GM18870 (cell line): ENCODE results near the gene EMC8.
"Not testable (repeated sequence)": the region's sequence is repeated elsewhere in the genome, so short reads cannot be mapped to it uniquely, and the experiment has no call there.

Experiments
- ATAC-seq: cut with Tn5 transposase; IDR thresholded peaks from one replicate; pipeline ENCODE4 v1.9.1; 2021; ENCODE audit warnings: moderate library complexity; ENCODE audit not compliant: unreplicated experiment

EMC8 gene

DNA sequence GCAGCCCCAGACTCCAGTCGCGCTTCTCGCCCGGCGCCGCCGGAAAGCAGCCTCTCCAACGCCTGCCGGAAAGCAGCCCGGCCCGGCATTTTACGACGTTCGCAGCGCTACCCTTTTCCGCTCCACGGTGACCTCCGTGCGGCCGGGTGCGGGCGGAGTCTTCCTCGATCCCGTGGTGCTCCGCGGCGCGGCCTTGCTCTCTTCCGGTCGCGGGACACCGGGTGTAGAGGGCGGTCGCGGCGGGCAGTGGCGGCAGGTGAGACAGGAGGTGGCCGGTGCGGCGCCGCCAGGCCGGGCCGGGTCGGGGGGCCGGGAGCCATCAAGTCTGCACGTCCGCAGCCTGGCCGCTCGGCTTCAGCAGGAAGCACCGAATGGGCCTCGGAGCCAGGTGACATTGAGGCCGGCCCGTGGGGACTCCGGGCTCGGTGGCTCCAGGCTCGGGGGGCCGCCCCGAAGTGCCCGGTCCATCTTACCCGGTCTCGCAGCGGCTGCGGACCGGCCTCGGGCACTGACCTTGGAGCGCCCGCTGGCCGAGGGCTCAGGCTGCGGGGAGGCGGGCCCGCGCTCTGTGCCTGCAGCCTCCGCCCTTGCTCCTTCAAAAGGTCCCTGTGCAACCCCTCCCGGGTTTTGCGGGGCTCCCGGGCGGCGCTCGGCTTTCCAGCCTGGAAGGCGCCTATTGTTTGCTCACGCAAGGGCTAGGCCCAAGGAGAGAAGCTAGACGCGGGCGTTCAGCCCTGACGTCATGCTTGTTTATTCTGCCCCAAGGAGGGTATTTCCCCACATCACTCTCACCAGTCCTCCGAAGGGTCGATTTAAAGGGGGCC lies at the start of gene EMC8, which contains the start of gene COX4I1:
Gene EMC8, minus strand, starts transcription at position 48 of the 824 bp plus-strand sequence. CDS start 249 bp downstream, outside the sequence.
Gene COX4I1, plus strand, starts transcription at position 199 of the 824 bp plus-strand sequence. CDS start 1,511 bp downstream, outside the sequence.
- peak; percentile 62 for ATAC-seq

DNA sequence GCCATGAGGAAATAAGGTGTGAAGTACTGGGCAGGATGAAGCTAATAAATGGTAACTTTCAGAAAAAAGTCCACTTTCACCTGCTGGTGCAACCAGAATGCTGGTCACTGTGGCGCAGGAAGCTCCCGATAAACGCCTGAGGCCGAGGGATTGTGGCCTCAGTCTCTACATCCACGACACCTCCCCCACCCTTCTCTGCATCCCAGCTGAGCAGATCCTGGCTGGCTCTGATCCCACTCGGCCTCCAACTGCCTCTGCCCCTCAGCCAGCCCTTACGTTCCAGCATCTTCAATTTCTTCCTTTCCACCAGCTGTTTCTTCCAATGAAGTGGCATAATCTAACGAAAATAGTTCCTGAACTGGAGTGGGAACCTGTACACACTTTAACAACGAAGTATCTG lies 49.6 kb upstream of the EMC8 start:
- no peak for ATAC-seq

DNA sequence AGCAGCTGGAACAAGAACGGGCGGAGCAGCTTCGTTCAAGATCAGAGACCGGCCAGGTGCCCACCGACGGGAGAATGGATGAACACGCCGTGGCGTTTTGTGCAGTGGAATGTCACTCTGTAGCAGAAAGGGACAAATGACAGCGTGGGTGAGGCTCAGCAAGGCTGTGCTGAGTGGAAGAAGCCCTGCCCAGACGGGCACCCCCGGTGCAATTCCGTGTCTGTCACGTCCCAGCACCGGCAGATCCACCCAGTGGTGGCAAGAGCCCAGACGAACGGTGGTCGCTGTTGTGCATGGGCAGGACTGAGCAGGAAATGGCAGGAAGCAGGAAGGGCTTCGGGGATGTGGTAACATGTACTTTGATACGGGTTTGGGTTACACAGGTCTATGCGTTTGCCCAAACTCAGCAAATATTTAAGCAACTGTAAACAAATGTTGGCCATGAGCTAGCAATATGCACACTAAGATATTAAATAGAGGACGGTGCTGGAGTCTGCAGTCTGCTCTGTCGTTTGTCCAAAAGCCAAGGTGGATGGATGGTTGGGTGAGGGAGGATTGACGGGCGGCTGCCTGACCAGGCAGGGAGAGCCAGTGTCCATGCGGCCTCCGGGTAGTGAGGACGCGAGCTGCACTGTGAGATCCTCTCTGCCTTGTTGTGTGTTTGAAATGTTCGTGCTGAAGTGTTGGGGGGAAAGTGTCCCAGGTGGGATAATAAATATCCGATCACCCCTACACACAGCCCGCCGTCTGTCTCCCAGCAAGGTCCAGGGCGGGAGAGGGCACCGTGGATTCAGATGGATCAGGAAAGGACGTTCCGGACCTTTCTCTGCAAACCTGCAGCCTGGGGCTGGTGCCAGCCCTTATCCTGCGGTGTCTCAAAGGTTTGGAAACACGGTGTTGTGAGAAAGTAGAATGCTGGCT lies 48.6 kb upstream of the EMC8 start:
- ATAC-seq = no peak

DNA sequence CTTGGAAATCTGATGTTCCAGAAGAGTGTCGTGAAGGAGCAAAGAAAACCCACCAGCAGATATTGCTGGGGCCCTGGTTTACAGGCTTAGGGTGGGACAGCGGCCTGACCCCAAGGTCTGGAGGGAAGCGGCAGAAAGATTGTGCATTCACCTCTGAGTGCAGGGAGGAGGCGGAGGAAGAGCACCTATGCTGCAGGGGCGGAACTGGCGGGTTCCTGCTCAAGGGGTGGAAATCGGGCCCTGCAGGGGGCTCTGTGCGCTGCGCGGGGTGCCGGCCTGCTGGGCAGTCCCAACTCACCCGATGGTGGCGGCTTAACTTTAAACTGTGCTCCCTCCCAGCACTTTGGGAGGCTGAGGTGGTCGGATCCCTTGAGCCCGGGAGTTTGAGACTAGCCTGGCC lies 47.7 kb upstream of the EMC8 start:
- no peak for ATAC-seq

DNA sequence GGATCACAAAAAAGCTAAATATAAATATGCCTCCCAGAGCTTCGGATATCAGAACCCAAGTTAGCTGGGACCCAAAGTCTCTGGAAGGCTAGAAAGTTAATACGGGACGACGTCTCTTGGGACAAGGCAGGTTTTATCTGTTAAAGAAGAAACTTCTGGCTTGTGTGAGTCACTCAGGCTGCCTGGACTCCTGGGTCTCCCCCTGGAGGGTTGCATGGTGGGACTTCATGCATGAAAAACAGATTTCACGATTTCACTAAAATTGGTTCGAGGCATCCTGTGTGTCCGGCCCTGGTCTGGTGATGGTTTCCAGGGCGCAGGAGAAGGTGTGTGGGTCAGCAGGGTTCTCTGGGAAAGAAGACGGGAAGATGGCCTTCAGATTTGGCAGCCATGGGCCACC lies 47.1 kb upstream of the EMC8 start:
- ATAC-seq = no peak

DNA sequence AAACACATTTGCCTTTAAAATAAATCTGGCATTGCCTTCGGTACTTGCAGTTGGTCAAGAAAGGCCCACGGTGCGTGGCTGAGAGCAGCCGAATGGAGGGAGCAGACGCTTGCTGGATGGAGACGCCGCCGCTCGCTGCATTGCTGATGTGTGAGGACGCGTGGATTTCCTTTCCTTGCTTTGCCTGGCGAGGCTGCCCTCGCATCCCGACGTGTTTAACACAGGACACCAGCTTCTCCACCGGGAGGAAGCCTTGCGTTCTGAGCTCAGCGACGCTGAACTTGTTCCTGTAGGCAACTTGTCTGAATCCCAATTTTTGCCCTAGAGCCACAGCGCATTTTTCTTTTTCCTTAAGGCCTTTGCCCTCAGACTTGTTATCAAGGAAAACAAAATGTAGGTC lies 45.9 kb upstream of the EMC8 start:
- ATAC-seq = no peak

DNA sequence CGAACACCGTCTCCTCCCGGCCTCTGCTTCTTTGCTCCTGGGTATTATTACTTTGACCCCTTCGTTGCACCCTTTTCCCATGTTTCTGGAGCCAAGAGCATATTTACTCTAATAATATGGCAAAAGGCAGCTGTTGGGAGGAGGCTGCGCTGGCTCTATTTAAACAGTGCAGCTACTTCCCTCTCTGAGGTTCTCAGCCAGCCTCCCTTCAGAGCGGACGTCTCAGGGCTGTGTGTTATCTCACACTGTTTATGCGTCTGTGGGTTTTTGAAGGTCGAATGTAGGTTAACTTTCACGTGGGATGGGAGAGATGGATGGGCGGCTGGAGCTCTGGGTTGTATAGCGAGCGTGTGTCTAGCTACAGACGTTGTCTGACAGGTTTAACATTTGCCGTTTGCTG lies 45.4 kb upstream of the EMC8 start:
- ATAC-seq = no peak

DNA sequence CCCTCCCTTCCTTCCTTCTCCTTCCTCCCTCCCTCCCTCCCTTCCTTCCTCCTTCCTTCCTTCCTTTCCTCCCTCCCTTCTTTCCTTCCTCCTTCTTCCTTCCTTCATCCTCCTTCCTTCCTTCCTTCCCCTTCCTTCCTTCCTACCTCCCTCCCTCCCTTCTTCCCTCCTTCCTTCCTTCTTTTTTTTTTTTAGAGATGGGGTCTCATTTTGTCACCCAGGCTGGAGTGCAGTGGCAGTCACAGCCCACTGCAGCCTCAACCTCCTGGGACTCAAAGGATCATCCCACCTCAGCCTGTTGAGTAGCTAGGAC lies 44.8 kb upstream of the EMC8 start:
- ATAC-seq = no peak

DNA sequence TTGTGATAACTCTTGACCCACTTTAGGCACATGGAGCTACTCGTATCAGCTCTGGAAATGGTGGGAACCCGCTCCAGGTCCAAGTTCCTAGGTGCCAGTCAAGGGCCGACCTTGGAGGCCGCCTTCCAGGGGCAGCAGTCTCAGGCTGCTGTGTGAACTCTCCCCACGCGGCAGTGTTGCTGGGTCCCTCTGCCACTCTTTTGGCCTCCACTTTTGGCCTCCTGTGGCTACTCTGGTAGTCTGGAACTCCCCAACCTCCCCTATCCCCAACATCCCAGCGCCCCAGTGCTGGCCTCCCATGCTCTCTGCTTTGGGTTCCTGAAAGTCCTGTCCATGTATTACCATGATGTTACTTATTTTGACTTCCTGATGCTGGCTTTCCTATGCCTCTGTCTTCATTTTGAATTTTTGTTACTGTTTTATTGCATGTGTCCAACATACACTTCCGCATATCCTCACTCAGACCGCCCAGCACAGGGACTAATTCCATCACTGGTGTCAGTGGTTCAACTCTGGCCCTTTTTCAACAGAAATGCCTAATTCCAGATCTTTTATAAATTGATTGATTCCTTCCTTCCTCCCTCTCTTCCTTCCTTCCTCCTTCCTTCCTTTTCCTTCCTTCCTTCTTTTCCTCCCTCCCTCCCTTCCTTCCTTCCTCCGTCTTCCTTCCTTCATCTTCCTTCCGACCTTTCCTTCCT lies 44.3 kb upstream of the EMC8 start:
- no peak for ATAC-seq

DNA sequence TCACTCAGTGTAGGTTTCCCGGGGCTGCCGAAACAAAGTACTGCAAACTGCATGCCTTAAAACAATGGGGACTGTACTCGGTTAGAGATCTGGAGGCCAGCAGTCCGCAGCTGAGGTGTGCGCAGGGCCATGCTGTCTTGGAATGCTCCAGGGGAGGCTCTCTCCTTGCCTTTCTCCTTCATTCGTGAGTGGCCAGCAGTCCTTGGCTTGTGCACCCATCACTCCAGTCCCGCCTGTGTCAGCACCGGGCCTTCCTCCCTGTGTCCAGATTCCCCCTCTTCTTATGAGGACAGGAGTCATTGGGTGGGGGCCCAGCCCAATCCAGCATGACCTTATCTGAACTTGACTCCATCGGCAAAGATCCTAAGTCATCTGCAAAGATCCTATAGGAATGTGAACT lies 43.5 kb upstream of the EMC8 start:
- ATAC-seq = no peak

DNA sequence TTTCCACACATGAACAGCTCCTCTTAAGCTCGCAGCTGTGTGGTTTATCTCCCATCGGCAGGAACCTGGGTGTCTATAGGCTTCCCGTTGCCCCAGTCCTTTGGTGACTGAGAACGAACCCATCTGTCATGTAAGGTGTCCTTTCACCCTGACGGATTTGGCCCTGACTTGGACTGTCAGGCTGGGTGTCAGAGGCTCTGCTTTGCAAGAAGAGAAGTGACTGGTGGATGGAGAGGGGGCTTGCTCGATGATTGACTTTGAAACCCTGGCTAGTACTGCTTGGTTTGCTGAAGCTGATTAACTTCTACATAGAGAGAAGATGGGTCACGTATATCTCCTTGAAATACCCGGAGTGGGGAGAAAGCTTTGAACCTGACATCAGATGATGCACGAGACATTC lies 43.1 kb upstream of the EMC8 start:
- ATAC-seq = no peak

DNA sequence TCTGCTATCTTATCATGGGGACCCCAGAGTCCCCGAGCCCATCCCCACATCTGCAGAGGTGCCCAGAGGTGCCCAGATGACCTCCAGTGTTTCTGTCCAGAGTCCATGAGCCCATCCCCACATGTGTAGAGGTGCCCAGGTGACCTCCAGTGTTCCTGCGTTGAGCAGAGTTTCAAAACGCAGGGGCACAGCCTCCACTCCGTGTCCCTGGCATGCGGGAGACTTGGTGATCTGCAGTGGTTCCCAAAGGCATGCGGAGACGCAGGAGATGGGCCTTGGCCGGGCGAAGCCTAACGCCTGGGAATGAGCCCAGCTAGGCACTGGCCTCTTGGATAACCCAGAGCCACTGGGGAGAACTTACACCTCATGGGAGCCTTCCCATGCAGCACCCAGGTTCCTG lies 41.5 kb upstream of the EMC8 start:
- ATAC-seq = no peak

DNA sequence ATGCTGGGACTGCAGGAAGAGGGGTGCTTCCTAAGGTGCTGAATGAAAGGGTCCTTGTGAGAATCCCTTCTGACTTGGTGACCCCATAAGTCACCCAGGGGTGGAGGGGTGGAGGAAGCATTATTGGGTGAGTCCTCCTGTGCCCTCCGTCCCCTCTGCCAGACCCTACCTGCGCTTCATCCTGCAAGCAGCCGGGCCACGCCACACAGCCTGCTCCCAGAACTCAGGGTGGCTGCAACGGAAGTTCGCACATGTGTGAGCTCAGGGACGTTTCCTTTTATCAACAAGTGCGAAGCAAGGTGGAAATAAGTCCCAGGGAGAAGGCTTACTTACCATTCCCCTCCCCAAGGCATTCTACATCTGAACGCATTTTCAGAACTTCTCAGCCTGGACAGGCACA lies 41.1 kb upstream of the EMC8 start:
- ATAC-seq = no peak

DNA sequence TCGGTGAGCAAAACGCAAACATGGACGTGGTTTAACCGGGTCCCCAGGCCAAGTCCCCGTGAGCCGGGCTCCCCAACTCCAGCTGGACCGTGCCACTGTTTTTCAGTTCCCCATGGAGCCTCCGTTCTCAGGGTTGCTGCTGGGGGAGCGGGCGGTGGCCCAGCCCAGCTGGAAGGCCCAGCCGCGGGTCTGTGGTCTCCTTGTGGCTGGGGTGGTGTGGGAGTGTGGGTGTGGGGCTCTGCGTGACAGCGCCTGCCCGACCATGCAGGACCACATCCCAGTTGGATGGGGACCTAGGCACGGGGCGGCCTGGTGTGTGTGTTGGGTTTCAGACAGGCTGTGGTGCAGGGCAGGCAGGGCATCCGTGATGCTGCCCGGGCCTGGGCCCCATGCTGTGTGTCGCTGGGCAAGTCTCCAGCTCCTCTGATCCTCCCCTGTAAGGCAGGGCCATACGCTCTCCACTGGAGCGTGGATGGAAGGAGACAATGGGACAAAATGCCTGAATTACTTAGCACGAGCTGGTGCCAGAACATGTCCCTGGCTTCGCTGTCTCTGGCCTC lies 40.4 kb upstream of the EMC8 start:
- ATAC-seq = no peak

DNA sequence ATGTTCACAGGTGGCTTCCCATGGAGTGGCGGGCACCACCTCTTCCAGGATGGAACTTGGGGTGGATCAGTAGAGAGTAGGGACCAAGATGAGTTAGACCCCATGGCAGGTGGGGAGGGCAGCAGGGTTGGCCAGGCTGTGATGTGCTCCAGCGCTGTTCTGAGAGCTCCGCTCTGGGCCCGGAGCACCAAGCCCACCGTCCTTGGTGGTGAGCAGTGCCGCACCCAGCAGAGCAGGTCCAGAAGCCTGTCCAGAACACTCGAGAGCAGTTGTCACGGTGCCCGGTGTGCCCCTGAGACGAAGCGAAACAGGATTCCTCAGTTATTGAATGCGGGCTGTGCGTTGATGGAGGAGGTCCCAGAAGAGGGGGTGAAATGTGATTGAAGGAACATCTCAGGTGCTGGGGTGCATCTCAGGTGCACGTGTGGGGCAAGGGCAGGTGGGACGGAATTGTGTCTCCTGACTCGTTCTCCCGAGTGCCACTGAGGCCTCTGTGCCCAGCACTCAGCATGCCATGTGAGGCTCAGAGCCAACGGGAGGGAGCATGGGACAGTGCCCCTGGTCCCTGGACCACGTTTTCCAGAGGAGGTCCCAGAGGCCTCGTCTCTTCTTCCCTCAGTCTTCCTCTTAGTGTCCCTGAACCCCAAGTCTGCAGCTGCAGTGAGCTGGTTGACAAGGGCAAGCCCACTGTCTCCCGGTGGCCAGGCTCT lies 39.7 kb upstream of the EMC8 start:
- ATAC-seq = no peak

DNA sequence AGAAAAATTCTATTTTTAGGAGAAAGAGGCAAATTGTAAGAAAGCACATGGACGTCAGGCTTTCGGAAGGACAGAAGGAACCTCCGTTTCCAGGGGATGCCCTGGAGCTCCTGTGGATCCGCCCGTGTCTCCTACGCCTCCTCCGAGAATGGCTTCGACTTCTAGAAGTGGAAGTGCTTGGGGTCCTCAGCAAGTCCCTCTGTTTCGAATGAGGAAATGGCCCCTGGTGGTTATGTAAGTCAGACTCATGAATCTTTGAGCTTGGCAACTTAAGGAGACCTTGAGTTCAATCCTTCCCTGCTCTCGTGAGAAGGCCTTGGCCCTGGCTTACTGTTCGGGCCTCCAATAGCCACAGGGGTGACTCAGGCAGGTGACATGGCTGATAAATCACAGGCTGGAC lies 39.0 kb upstream of the EMC8 start:
- no peak for ATAC-seq

DNA sequence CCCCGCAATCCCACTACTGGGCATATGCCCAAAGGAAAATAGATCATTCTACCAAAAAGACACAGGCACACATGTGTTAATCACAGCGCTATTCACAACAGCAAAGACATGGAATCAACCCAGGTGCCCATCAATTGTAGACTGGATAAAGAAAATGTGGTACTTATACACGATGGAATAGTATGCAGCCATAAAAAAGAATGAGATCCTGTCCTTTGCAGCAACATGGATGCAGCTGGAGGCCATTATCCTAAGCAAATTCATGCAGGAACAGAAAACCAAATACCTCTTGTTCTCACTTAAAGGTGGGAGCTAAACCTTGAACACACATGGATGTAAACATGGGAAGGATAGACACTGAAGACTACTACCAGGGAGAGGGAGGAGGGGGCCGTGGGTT lies 38.3 kb upstream of the EMC8 start:
- not testable (repeated sequence) for ATAC-seq

DNA sequence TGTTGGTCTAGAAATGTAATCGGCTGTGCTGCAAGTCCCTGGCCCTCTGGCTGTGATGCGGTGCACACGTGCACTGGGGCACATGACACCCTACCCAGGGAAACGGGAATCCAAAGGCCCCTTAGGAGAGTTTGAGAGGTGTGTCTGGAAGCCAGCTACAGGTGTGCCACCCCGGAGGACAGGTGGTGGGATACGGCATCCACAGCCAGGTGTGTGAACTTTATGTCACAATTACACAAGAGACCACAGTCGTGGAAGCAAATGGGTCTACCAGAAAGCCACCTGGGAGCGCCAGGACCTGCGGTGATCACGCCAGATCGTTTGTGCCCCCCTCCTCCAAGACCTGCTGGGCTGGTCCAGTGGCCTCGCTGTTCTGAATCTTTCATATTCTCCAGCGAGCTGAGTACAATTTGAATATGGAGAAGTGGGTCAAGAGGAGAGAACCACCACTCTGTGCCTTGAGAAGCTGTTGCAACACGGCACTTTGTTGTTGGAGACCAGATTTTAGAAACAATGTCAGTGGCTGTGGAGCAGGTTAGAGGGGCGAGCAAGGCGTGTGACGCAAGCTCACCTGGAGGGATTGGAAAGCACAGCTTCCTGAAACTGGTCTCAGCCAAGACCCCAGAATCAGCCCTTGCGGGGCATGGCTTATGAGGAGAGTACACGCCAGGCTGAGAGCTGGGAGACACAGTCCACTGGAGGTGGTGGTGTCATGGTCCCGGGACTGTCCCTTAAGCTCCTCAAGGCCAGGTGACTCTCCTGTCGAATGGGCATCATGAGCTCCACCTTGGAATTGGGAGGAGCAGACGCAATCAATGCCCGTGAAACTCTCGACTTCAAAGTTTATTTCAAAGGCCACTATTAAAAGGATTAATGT lies 37.6 kb upstream of the EMC8 start:
- ATAC-seq = no peak

DNA sequence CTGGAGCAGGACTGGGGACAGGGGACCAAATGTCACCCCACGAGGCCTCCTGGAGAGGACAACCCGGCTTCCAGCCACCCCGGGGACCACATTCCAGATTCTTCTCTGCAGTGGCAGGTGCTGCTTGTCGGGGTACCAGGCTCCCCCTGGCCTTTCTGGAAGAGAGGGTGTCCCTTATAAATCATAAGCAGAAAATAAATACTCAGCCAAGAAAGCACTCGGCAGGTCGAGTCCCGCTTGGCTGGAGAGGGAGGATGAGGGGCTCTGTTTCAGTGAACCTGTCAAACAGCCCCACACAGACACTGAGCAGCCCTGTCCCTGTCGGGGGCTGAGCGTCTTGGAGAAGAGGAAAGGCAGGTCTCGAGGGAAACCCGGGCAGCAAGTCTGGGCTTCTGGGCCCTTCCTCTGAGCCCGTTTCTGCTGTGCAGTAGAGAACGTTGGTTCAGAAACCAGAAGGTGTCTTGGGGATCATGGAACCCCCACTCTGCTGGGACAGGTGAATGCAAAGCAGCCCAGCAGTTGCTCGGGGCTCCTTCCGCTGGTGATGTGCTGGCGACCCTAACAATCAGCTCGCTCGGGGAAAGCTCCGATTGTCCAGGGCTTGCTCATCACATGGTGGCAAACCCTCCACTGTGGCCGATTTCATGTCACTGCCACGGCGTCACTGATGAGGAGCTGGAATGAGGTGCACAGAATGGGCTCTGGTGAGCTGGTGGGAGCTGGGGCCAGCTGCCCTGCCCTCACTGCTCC lies 36.8 kb upstream of the EMC8 start:
- no peak for ATAC-seq
